ENCODE data around the gene BBOX1. TPM values are rescaled to one million over a fixed set of nuclear protein-coding genes. Genes with fewer than 3 reads are reported as not detected.

BBOX1 gene
- total and polyA plus RNA-seq, 2 of the 4 experiments (the other 2 are of a cell fraction), result not detected

GRCh38 chr11:27002431-27002830 is 38.2 kb upstream of the BBOX1 start:
- Histone ChIP-seq H3K4me2 (ENCODE audit: low read depth, low read length) (no peak overlapping the region), H3K4ac (ENCODE audit: low read depth, low read length) (no peak overlapping the region), H3K4me1 (ENCODE audit: control insufficient read depth, insufficient read depth, low read length) (no peaks in the 10 kb centered on the region), H2AFZ (replicated peaks; ENCODE audit: low read length, poor library complexity) (no peak overlapping the region), H3K4me3 (ENCODE audit: insufficient read depth, low read depth, low read length) (no peak overlapping the region), H2AK9ac (replicated peaks; ENCODE audit: low read depth, low read length, poor library complexity) (no peak overlapping the region), H2BK20ac (ENCODE audit: low read depth, low read length) (no peak overlapping the region), H3K9me3 (ENCODE audit: control insufficient read depth, insufficient read depth, low read length) (no peaks in the 10 kb centered on the region), H4K20me1 (ENCODE audit: insufficient read depth, low read length) (no peaks in the 10 kb centered on the region), H3K9ac (ENCODE audit: low read depth, low read length) (no peak overlapping the region), H4K91ac (ENCODE audit: insufficient read depth, low read depth, low read length) (no peak overlapping the region), H3K79me1 (ENCODE audit: low read depth in 1 of 2, low read length in 2 of 2) (no peaks in the 10 kb centered on the region), H2AK5ac (ENCODE audit: low read depth, low read length) (no peak overlapping the region), H3K36me3 (ENCODE audit: control insufficient read depth, insufficient read depth, low read length) (no peaks in the 10 kb centered on the region), H2BK5ac (ENCODE audit: low read depth, low read length, poor library complexity, severe bottlenecking) (no peak overlapping the region), H2BK15ac (ENCODE audit: low read depth, low read length) (no peak overlapping the region), H3K23ac (ENCODE audit: low read depth, low read length) (no peak overlapping the region), H3K27me3 (ENCODE audit: control insufficient read depth, insufficient read depth, low read length) (no peaks in the 10 kb centered on the region; the same call in 1 of the 2 replicates), H3K56ac (ENCODE audit: extremely low read depth, insufficient read depth, low read length) (no peak overlapping the region), H3K27ac (ENCODE audit: insufficient read depth, low read length) (no peak overlapping the region), H4K5ac (ENCODE audit: low read depth, low read length) (no peak overlapping the region), H3K14ac (replicated peaks; ENCODE audit: low read depth, low read length) (no peak overlapping the region), H3K9me1 (ENCODE audit: insufficient read depth, low read length) (no peaks in the 10 kb centered on the region; the same call in 1 of the 2 replicates), H2BK120ac (ENCODE audit: low read depth, low read length) (no peak overlapping the region), H4K8ac (ENCODE audit: low read depth in 2 of 2, low read length in 2 of 2) (no peak overlapping the region), H3K18ac (ENCODE audit: low read depth, low read length) (no peak overlapping the region)
- CTCF ChIA-PET, result no interaction called here
- in situ Hi-C loops (cut with MboI; ENCODE audit: low sequenced_read_pairs) (no loop called here), dilution Hi-C loops (cut with HindIII; ENCODE audit: low sequenced_read_pairs, unreplicated experiment) (no loop called here), intact Hi-C loops (cut with micrococcal nuclease) (no loop called here)
- no CpG with 5 or more reads among the region's 3 CpGs for WGBS, 2 experiments (ENCODE audit: extremely low coverage in 2 of 2, insufficient read length in 1 of 2)
- POLR2A ChIA-PET (ENCODE audit: unreplicated experiment), result no interaction called here
- DNase-seq (no peak), ATAC-seq (ENCODE audit: low read depth) (no peak)
- no TSS peak for BruUV-seq (replicated peaks)
- TF ChIP-seq RAD21 (IDR thresholded peaks at IDR 0.05; ENCODE audit: low read length) (no peak), MAFK (IDR thresholded peaks at IDR 0.05; ENCODE audit: low read depth, low read length) (no peak), POLR2A (IDR thresholded peaks at IDR 0.05; ENCODE audit: low read depth, low read length) (no peak)

Data from IMR-90 (cell line).